ENCODE data around the gene ABL1. TPM values are rescaled to one million over a fixed set of nuclear protein-coding genes. Genes with fewer than 3 reads are reported as not detected.
A peak's percentile ranks its signal among the peaks of the same experiment; 100 is the strongest.

ABL1 gene
- total and polyA plus RNA-seq, 2 of the 13 experiments (the other 11 are each of a cell fraction or from before 2014, with no cell fraction given): 10.8 to 20.4 TPM

GRCh38 chr9:130935648-130936271 lies 100.7 kb downstream of the ABL1 start (continued):
- TF ChIP-seq, protein P1, sequence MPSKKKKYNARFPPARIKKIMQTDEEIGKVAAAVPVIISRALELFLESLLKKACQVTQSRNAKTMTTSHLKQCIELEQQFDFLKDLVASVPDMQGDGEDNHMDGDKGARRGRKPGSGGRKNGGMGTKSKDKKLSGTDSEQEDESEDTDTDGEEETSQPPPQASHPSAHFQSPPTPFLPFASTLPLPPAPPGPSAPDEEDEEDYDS (CRISPR knock-in tag; IDR thresholded peaks at IDR 0.05): no peak
- TF ChIP-seq CEBPB (IDR thresholded peaks at IDR 0.05; ENCODE audit: borderline replicate concordance, low read depth, low read length) (peak; percentile 60; the same call in 1 of the 2 replicates), NFKBIZ (CRISPR knock-in tag; IDR thresholded peaks at IDR 0.05) (no peak), YY1 (IDR thresholded peaks at IDR 0.05; ENCODE audit: insufficient read depth, insufficient replicate concordance, low read depth, low read length) (no peak), KDM4B (CRISPR knock-in tag; IDR thresholded peaks at IDR 0.05) (no peak), ZNF382 (CRISPR knock-in tag; IDR thresholded peaks at IDR 0.05; ENCODE audit: borderline replicate concordance) (no peak), KDM3A (CRISPR knock-in tag; IDR thresholded peaks at IDR 0.05; ENCODE audit: low read depth) (no peak), POGZ (CRISPR knock-in tag; IDR thresholded peaks at IDR 0.05) (0 out of 2 replicates have a peak, but pooled peaks have one; percentile 15), TRAFD1 (CRISPR knock-in tag; IDR thresholded peaks at IDR 0.05; ENCODE audit: borderline replicate concordance) (0 out of 2 replicates have a peak, but pooled peaks have one; percentile 20), FOXA1 (IDR thresholded peaks at IDR 0.05) (no peak), FOXA1 (CRISPR knock-in tag; IDR thresholded peaks at IDR 0.05) (peak; percentile 36; the same call in 1 of the 2 replicates), ZFP62 (CRISPR knock-in tag; IDR thresholded peaks at IDR 0.05) (no peak), ZNF44 (CRISPR knock-in tag; IDR thresholded peaks at IDR 0.05) (no peak), ZBTB39 (CRISPR knock-in tag; IDR thresholded peaks at IDR 0.05) (no peak), ZSCAN5A (CRISPR knock-in tag; IDR thresholded peaks at IDR 0.05; ENCODE audit: borderline replicate concordance) (no peak), AGO1 (IDR thresholded peaks at IDR 0.05; ENCODE audit: low read depth, low read length, poor library complexity, severe bottlenecking) (no peak), EEA1 (CRISPR knock-in tag; IDR thresholded peaks at IDR 0.05; ENCODE audit: borderline replicate concordance) (0 out of 2 replicates have a peak, but pooled peaks have one; percentile 2), KAT2B (IDR thresholded peaks at IDR 0.05; ENCODE audit: borderline replicate concordance, low read depth, low read length) (no peak)
- TF ChIP-seq, protein P2, sequence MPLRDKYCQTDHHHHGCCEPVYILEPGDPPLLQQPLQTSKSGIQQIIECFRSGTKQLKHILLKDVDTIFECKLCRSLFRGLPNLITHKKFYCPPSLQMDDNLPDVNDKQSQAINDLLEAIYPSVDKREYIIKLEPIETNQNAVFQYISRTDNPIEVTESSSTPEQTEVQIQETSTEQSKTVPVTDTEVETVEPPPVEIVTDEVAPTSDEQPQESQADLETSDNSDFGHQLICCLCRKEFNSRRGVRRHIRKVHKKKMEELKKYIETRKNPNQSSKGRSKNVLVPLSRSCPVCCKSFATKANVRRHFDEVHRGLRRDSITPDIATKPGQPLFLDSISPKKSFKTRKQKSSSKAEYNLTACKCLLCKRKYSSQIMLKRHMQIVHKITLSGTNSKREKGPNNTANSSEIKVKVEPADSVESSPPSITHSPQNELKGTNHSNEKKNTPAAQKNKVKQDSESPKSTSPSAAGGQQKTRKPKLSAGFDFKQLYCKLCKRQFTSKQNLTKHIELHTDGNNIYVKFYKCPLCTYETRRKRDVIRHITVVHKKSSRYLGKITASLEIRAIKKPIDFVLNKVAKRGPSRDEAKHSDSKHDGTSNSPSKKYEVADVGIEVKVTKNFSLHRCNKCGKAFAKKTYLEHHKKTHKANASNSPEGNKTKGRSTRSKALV (CRISPR knock-in tag; IDR thresholded peaks at IDR 0.05): peak; percentile 5
- TF ChIP-seq, protein P3, sequence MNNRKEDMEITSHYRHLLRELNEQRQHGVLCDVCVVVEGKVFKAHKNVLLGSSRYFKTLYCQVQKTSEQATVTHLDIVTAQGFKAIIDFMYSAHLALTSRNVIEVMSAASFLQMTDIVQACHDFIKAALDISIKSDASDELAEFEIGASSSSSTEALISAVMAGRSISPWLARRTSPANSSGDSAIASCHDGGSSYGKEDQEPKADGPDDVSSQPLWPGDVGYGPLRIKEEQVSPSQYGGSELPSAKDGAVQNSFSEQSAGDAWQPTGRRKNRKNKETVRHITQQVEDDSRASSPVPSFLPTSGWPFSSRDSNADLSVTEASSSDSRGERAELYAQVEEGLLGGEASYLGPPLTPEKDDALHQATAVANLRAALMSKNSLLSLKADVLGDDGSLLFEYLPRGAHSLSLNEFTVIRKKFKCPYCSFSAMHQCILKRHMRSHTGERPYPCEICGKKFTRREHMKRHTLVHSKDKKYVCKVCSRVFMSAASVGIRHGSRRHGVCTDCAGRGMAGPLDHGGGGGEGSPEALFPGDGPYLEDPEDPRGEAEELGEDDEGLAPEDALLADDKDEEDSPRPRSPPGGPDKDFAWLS (CRISPR knock-in tag; IDR thresholded peaks at IDR 0.05; ENCODE audit: borderline replicate concordance): no peak

Data from HepG2 (cell line).